ENCODE measurements around the gene WHRN.

WHRN gene

DNA sequence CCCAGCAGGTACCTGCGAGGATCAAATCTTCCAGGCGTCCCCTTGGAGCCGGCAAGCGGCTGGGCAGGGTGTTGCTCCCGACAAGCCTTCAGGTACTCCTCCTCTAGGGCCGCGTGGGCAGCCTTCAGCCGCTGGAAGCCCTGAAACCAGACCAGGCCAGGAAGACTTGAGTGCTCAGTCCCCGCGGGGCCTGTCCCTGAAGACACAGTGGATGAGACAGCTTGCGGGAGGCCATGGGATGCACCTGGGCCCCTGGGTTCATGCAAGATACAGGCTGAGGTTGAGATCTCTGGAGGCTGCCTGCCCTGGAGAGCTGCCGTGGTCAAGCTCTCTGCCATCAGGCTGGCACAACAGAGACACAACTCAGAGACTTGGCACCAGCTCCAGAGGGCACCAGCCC, 142.9 kb downstream of the WHRN start:
- no peak for DNase-seq (ENCODE audit: low read depth in 2 of 2)
- H3K4me3 ChIP-seq (replicated peaks in 1 of 2; ENCODE audit: low read depth in 2 of 2, low read length in 2 of 2), result no peak overlapping the region
- TF ChIP-seq, protein P1, sequence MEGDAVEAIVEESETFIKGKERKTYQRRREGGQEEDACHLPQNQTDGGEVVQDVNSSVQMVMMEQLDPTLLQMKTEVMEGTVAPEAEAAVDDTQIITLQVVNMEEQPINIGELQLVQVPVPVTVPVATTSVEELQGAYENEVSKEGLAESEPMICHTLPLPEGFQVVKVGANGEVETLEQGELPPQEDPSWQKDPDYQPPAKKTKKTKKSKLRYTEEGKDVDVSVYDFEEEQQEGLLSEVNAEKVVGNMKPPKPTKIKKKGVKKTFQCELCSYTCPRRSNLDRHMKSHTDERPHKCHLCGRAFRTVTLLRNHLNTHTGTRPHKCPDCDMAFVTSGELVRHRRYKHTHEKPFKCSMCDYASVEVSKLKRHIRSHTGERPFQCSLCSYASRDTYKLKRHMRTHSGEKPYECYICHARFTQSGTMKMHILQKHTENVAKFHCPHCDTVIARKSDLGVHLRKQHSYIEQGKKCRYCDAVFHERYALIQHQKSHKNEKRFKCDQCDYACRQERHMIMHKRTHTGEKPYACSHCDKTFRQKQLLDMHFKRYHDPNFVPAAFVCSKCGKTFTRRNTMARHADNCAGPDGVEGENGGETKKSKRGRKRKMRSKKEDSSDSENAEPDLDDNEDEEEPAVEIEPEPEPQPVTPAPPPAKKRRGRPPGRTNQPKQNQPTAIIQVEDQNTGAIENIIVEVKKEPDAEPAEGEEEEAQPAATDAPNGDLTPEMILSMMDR (IDR thresholded peaks at IDR 0.05; ENCODE audit: low read depth, low read length), result no peak

DNA sequence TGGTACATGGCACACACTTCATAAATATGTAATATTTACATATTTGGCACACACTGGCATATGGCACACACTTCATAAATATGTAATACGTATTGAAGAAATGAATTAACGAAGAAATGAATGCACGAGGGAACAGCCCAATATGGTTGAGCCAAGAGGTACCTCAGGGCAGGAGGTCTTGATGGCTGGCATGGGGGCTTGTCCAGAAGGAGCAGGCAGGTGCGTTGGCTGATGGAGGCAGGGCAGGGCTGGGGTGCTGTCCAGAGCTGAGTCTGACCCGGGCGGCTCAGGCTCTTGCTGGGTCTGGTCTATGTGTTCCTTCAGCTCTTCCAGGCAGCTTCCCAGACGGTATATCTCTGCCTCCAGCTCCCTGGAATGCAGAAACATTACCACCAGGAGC, 143.7 kb downstream of the WHRN start:
- H3K4me3 ChIP-seq (replicated peaks in 1 of 2; ENCODE audit: low read depth in 2 of 2, low read length in 2 of 2), result no peak overlapping the region
- TF ChIP-seq, protein P1 (IDR thresholded peaks at IDR 0.05; ENCODE audit: low read depth, low read length), result no peak
- no peak for DNase-seq (ENCODE audit: low read depth in 2 of 2)

DNA sequence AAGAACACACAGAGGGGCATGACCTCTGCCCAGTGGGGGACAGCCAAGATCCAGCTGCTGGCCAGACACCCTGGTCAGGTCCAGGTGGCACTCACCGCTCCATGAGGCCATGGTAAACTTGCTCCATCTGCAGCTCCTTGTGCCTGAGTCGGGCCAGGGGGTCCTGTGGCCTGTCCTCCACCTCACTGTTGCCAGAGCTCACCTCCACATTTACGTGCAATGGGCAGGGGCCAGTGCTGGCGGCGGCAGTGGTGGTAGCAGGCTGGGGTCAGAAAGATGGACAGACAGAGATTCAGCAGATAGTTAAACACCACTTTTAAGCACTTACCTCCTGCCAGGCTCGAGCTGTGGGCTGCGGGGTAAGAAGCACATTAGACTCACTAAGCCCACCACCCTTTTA, 145.5 kb downstream of the WHRN start:
- no peak overlapping the region for H3K4me3 ChIP-seq (replicated peaks in 1 of 2; ENCODE audit: low read depth in 2 of 2, low read length in 2 of 2)
- DNase-seq (ENCODE audit: low read depth in 2 of 2), result no peak
- TF ChIP-seq, protein P1 (IDR thresholded peaks at IDR 0.05; ENCODE audit: low read depth, low read length), result no peak

DNA sequence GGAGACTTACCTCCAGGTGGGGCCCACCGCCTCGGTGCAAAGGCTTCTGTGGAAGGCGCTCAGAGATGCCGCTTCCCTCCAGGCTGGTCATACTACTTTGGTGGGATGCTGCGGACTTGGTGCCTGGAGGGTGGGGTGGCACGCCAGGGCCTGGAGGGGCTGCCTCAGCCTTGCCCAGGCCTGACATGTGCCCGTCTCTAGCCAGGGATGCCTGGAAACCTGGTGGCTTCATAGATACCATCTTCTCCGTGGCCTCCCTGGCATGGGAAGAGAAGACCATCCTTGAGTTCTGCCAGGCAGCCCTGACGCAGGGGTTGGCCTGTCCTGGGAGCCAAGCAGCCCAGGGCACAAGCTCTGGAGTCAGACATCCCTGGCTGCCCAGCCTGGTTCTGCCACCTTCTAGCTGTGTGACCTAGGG, 147.4 kb downstream of the WHRN start:
- H3K4me3 ChIP-seq (replicated peaks in 1 of 2; ENCODE audit: low read depth in 2 of 2, low read length in 2 of 2), result no peak overlapping the region
- no peak for DNase-seq (ENCODE audit: low read depth in 2 of 2)
- TF ChIP-seq, protein P1 (IDR thresholded peaks at IDR 0.05; ENCODE audit: low read depth, low read length), result no peak

DNA sequence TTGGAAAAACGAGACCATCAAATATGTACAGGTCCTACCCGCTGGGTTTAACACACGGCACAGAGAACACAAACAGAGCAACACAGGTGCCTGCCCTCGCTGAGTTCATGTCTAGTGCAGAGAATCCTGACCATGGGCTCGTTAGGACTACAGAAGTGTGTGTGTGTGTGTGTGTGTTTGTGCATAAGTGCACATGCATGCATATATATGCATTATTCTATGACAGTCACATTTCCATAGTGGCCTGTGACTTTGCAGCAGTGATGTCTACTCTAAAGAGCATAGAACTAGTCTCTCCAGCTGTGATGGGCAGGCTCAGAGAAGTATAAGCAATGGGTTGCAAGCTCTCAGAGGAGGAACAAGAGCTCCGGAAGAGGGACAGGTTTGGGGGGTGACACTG, 147.9 kb downstream of the WHRN start:
- TF ChIP-seq, protein P1 (IDR thresholded peaks at IDR 0.05; ENCODE audit: low read depth, low read length), result no peak
- DNase-seq (ENCODE audit: low read depth in 2 of 2), result no peak
- H3K4me3 ChIP-seq (replicated peaks in 1 of 2; ENCODE audit: low read depth in 2 of 2, low read length in 2 of 2), result no peak overlapping the region

DNA sequence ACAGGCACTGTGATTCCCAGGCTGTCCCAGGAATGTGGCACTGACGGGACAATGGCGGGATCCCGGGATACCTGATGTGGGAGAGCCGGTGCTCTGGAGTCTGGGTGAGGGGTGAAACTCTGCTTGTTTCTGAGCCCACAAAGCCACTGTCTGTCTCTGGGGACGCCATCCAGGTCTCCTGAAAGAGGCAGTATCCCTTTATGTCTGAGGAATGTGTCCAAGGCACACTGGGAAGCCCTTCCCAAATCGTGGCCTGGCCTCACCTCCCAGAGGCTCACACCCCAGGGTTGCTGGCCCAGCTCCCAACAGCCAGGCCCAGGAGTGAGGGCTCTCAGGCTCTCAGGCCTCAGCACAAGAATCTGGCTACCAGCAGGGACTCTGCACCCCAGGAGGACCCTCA, 148.5 kb downstream of the WHRN start:
- TF ChIP-seq, protein P1 (IDR thresholded peaks at IDR 0.05; ENCODE audit: low read depth, low read length), result no peak
- no peak overlapping the region for H3K4me3 ChIP-seq (replicated peaks in 1 of 2; ENCODE audit: low read depth in 2 of 2, low read length in 2 of 2)
- DNase-seq (ENCODE audit: low read depth in 2 of 2), result no peak

DNA sequence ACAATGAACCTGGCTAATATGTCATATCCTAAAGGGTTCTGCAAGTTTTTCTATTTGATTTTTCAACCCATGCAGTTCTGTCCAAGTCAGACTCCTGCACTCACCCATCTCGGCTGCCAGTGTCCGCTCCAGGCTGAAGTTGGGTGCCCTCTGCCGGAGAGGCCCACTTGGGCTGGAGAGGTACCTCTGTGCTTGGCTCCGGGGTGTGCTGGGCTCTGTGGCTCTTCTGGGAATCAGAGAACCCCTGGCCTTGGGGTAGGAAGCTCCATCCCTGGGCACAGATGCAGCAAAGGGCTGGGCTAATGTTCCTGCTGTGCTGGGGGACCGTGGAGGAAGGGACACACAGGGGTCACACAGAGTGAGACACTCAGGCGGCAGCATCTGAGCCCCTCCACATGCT, 149.5 kb downstream of the WHRN start:
- no peak for DNase-seq (ENCODE audit: low read depth in 2 of 2)
- TF ChIP-seq, protein P1 (IDR thresholded peaks at IDR 0.05; ENCODE audit: low read depth, low read length), result no peak

More for the DNA sequence above, 149.5 kb downstream of the WHRN start:
- no peak overlapping the region for H3K4me3 ChIP-seq (replicated peaks in 1 of 2; ENCODE audit: low read depth in 2 of 2, low read length in 2 of 2)

All from cardiac fibroblast (primary cell).